ENCODE results near the gene APLF.

Gene APLF

GRCh38 chr2:68467077-68467960 lies at the start of gene APLF, which contains the start of gene FBXO48:
TSS of gene APLF (plus strand) at chr2:68467585. CDS start at chr2:68467732, 147 bp downstream.
TSS of gene FBXO48 (minus strand) at chr2:68467294. CDS start at chr2:68465145, 2,149 bp downstream.
- DNase-seq (ENCODE audit: low read depth in 2 of 2), result peak; percentile 94 to 95

- DNase-seq (ENCODE audit: low read depth in 2 of 2), result no peak
These were observed 49.5 kb upstream of the APLF start for GRCh38 chr2:68417926-68418325.

GRCh38 chr2:68418419-68418818 lies 49.0 kb upstream of the APLF start:
- no peak for DNase-seq (ENCODE audit: low read depth in 2 of 2)

GRCh38 chr2:68418855-68419254 lies 48.5 kb upstream of the APLF start:
- no peak for DNase-seq (ENCODE audit: low read depth in 2 of 2)

- DNase-seq (ENCODE audit: low read depth in 2 of 2), result no peak
These were observed 47.0 kb upstream of the APLF start for GRCh38 chr2:68420254-68420910.

GRCh38 chr2:68423966-68424650 lies 43.3 kb upstream of the APLF start:
- DNase-seq (ENCODE audit: low read depth in 2 of 2), result no peak

GRCh38 chr2:68425503-68425902 lies 41.9 kb upstream of the APLF start:
- no peak for DNase-seq (ENCODE audit: low read depth in 2 of 2)

GRCh38 chr2:68426446-68426845 lies 40.9 kb upstream of the APLF start:
- no peak for DNase-seq (ENCODE audit: low read depth in 2 of 2)

GRCh38 chr2:68426848-68427579 lies 40.4 kb upstream of the APLF start:
- DNase-seq (ENCODE audit: low read depth in 2 of 2), result no peak

- no peak for DNase-seq (ENCODE audit: low read depth in 2 of 2)
These were observed 39.3 kb upstream of the APLF start for GRCh38 chr2:68428126-68428525.

- DNase-seq (ENCODE audit: low read depth in 2 of 2), result no peak
These were observed 38.6 kb upstream of the APLF start for GRCh38 chr2:68428746-68429145.

GRCh38 chr2:68429311-68429826 lies 38.0 kb upstream of the APLF start:
- no peak for DNase-seq (ENCODE audit: low read depth in 2 of 2)

- DNase-seq (ENCODE audit: low read depth in 2 of 2), result no peak
These were observed 35.9 kb upstream of the APLF start for GRCh38 chr2:68431316-68431972.

- no peak for DNase-seq (ENCODE audit: low read depth in 2 of 2)
These were observed 34.4 kb upstream of the APLF start for GRCh38 chr2:68432696-68433658.

- DNase-seq (ENCODE audit: low read depth in 2 of 2), result no peak
These were observed 32.4 kb upstream of the APLF start for GRCh38 chr2:68434981-68435380.

- no peak for DNase-seq (ENCODE audit: low read depth in 2 of 2)
These were observed 31.8 kb upstream of the APLF start for GRCh38 chr2:68435615-68436014.

- DNase-seq (ENCODE audit: low read depth in 2 of 2), result no peak
These were observed 31.1 kb upstream of the APLF start for GRCh38 chr2:68436270-68436669.

GRCh38 chr2:68438455-68439303 lies 28.7 kb upstream of the APLF start:
- DNase-seq (ENCODE audit: low read depth in 2 of 2), result no peak

Measured in stimulated activated CD8-positive, alpha-beta memory T cell treated with anti-CD3 and anti-CD28 coated beads, Interleukin-15, amount 100 ng/mL, for 48 hours (primary cell).